Hepatic stellate cell (primary cell): ENCODE data around the gene SCO2.
"Not testable (repeated sequence)": the region's sequence is repeated elsewhere in the genome, so short reads cannot be mapped to it uniquely, and the experiment has no call there.

ENCODE experiments used
- DNase-seq: peaks from one replicate; pipeline ENCODE4 v3.0.0; 2011; ENCODE audit warnings: low spot score

Gene SCO2

DNA sequence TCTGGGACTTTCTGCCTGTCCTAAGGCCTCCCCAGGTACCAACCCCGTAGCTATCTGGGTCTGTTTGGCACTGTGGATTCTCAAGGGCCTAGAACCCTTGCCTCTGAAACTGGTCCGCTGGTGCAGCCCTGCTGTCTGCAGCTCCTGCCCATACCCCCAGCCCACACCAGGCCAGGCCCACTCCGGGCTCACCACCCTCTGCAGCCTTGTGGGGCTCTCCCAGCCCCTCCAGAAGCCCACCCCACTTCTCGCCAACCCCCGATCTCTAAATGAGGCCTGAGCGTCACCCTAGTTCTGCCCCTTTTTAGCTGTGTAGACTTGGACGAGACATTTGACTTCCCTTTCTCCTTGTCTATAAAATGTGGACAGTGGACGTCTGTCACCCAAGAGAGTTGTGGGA, 25.0 kb upstream of the SCO2 start:
- no peak for DNase-seq

DNA sequence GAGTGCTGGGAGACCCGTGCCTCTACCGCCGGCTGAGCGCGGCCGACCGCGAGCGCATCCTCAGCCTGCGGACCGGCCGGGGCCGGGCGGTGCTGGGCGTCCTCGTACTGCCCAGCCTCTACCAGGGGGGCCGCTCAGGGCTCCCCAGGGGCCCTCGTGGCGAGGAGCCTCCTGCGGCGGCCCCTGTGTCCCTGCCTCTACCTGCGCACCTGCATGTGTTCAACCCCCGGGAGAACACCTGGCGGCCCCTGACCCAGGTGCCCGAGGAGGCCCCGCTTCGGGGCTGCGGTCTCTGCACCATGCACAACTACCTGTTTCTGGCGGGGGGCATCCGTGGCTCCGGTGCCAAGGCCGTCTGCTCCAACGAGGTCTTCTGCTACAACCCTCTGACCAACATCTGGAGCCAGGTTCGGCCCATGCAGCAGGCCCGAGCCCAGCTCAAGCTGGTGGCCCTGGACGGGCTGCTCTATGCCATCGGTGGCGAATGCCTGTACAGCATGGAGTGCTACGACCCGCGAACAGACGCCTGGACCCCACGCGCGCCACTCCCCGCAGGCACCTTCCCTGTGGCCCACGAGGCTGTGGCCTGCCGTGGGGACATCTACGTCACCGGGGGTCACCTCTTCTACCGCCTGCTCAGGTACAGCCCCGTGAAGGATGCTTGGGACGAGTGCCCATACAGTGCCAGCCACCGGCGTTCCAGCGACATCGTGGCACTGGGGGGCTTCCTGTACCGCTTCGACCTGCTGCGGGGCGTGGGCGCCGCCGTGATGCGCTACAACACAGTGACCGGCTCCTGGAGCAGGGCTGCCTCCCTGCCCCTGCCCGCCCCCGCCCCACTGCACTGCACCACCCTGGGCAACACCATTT, 23.8 kb upstream of the SCO2 start:
- DNase-seq: no peak

DNA sequence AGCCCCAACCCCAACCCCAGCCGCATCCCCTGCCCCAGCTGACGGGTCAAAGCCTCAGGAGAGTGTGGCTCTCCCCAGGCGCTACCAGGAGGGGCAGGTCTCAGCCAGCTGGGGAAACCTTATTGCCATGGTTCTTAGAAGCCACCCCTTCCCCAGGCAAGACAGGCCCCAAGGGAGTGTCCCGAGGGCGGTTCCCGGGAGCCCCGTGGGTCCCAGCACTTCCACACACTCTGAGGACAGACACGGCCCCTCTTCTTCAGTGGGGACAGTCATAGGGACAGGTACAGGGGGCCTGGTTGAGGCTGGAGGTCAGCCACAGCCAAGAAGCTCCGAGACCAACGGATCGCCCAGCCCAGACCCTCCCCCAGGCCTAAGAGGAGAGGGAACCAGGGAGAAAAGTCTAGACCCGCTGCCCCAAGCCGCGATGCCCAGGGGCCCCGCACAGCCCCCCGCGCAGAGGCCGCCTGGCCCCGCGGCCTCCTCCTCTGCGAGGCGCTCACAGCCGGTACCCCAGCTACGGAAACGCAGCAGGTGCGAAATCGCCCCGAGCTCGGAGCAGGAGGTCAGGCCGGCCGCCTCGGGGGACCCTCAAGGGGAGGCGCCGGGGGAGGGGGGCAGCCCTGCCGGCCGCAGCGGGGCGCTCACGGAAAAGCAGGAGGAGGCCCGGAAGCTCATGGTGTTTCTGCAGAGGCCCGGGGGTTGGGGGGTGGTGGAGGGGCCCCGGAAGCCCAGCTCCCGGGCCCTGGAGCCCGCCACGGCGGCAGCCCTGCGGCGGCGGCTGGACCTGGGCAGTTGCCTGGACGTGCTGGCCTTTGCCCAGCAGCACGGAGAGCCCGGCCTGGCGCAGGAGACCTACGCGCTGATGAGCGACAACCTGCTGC, 22.9 kb upstream of the SCO2 start:
- no peak for DNase-seq

DNA sequence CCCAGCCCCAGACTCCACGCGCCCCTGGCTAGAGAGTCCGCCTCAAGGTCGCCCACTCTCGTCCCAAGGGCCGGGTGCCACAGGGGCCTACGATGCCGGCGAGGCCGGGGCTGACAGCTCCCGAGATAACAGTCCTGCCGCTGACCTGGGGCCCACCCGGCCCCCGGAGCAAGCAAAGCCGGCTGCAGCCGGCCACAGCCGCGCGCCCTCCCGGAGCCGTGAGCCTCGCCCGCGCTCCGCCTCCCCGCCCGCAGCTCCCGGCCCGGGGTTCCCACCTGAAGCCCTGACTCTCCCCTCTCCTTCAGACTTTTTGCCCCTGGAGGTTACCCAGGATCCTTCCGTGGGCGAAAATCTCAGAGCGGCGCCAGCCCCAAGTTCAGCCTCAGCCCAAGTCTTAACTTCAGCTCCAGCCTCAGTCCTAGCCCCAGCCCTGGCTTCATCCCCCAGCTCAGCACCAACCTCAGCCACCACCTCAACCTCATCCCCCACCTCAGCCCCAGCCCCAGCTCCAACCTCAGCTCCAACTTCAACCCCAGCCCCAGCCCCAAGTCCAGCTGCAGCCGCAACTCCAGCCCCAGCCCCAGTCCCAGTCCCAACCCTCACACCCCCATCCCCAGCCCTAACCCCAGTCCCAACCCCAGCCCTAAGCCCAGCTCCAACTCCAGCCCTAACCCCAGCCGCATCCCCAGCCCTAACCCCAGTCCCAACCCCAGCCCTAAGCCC, 22.0 kb upstream of the SCO2 start:
- DNase-seq: no peak

DNA sequence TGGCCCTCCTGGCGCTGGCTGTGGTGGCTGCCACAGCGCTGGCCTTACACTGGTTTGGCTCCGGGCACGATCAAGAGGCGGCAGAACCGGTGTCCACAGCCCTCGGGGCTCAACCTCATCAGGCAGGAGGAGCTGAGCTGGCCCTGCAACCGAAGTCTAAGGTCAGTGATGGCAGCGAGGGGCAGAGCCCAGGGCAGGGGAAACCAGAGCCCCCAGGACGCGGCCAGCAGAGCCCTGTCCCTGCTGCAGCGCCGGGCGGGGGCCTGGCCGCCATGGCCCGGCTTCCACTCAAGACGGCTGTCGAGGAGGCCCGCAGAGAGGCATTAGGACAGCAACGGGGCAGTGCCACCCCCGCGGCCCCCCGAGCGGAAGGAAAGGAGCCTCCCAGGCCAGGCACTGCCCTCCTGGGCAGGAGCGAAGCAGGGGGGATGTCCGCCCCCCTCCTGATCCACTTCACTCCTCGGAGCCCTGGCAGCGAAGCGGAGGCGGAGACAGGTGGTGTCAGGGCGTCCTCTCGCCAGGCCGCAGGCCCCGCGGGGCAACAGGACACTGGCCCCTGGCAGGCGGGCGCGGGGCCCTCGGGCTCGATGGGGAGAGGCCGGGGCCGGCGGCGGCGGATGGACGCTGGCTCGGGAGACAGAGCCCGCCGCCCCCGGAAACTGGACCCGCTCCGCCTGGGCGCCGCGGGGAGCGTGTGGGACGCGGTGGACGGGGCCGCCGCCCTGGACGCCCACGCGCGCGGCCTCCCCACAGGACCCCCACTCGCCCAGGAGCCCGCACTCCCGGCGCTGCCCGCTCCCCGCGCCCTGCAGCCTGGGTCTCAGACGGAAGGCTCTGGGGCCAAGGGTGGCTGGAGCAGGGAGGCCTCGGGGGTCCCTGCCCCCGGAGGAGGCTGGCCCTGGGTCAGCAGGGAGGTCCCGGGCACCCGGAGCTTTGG, 21.2 kb upstream of the SCO2 start:
- DNase-seq: no peak

DNA sequence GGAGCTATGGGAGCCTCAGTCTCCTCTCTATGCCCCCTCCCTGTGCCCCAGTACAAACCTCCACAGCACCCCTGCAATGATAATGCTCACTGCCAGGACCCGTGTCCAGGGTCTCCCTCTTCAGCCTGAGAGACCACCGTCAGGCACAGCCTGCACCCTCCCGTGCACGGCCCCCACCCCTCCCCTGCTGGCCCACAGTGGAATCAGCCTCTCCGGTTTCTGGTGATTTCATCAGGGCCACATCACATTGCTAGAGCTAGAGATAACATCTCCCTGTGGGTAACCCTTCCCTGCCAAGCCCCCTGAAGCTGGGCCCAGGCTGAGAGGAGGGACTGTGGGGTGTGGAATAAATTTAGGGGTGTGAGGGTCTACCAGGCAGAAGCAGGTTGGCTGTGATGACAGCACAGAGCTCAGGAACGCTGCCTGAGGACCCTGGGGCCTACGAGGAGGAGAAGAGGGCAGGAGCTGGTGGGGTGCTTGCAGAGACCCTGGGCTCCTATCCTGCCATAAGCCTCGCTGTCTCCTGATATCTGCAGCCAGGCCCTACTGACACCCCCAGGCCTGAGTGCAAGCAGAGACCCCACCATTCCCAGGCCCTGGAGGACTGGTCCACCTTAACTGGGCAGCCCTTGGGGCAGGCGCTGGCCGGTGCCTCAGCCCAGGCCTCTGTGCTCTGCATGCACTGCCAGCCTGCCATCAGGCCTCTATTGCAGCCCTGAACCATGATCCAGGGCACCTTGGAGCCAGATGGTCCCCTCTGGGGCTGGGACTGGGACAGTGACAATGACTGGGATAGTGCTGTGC, 20.3 kb upstream of the SCO2 start, which contains the start of gene KLHDC7B:
TSS of gene KLHDC7B (plus strand) at position 378 of the 804 bp plus-strand sequence. CDS start at position 723, 345 bp downstream.
- no peak for DNase-seq

DNA sequence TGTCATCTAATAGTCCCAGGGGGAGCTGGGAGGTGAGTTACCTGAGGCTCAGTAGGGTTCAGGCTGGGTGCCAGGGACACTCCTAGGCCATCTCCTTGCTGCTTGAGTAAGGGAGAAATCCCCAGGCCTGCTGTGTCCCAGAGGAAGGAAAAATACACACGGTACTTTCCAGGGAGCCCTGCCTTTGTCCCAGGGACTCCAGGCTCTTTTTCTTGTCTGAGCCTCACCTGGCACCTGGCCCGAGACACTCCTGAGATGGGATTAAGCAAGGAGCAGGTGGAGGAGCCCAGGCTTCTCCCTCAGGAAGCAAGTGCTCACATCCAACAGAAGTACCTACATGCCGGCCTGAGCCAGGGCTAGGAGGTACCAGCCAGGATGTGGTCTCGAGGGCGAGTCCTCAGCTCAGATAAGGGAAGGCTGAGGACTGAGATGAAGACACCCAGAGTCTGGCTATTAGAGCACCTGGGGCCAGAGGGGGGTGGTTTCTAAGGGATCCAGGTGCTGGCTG, 19.4 kb upstream of the SCO2 start:
- DNase-seq: no peak

DNA sequence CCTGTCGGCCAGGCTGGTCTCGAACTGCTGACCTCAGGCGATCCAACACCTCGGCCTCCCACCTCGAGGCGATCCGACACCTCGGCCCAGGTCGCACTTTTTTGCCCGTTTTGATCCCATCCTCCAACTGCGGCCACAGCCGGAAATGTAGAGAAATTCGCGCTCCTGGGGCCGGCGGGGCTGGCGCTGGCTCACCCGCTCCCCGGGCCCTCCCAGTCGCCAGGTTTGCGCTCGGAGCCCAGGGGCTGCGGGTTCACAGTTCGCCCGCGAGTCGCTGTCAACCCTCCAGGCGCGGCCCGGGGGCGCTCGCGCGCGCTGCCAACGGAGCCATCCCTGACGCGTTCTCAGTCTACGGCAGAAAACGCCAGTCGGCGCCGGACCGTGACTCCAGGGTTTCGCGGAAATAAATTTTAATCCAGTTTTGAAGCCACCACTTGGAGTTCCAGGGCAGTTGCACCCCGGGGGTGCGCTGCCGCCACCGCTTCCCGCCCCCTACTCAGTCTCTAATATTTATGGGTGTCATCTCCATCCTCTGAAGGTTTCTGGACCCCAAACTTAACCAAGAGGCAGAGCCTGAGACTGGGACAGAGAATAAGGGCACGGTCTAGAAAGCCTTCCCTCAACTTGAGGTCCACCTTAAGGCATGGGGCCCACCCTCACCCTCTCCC, 18.8 kb upstream of the SCO2 start:
- DNase-seq: peak; percentile 88

DNA sequence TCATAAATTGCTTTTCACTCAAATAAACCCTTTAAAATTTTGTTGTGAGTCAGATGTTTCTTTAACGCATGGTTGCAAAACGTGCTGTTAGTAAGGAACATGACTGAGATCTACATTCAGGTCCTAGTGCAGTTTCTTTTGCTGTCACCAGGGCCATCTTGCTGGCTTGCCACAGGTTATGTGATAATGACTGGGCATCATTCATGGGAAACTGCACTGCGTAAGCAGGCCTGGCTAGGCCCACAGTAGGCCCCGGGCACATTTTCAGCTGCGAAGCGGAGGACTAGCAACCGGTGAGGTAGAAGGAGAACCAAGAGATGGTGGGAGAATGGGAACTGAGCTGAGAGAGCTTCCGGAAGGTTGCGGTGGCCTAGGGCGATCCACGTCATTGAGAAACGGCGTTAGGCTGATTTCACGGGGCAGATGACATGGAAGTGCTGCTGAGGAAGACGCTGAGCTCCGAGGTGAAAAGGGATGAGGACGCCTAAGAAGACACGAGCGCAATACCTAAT, 17.1 kb upstream of the SCO2 start:
- no peak for DNase-seq

DNA sequence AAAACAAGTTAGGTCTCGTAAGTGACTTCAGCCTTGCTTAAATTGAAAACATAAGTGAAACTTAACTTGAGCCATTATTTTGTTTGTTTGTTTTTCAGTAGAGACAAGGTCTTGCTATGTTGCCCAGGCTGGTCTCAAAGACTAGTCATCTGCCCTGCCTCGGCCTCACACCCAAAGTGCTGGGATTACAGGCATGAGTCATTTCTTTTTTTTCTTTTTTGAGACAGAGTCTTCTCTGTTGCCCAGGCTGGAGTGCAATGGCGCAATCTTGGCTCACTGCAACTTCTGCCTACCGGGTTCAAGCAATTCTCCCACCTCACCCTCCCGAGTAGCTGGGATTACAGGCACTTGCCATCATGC, 16.2 kb upstream of the SCO2 start:
- not testable (repeated sequence) for DNase-seq

DNA sequence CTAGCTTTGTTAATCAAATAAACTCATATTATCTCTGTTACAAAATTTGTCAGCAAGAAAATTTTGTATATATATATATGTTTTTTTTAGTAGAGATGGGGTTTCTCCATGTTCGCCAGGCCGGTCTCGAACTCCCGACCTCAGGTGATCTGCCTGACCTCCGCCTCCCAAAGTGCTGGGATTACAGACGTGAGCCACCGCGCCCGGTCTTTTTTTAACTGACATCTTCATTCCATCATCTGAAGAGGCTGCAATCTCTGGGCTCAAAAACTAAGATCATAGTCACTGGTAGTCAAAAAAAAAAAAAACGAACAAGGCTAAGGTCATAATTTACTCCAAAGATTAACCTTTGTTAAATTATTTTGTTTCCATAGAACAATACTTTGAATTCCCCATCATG, 15.0 kb upstream of the SCO2 start:
- no peak for DNase-seq

DNA sequence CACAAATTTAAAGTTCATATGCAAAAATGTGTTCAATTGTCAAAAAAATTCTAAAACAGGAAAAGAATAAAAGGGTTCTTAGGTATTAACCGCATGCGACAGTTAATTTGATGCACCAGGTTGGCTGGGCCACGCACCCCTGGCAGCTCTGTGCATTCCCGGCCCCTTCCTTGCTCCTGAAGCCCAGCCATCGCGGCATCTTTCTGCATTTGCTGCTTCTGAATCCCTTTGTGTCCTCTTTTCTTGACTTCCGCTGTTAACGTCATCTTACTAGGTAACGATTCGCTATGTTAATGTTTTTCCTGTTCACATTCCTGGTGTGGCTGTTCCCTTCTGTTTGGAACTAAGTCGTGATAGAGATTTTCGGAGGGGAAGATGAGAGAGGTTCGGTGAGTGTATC, 12.4 kb upstream of the SCO2 start:
- DNase-seq: no peak

DNA sequence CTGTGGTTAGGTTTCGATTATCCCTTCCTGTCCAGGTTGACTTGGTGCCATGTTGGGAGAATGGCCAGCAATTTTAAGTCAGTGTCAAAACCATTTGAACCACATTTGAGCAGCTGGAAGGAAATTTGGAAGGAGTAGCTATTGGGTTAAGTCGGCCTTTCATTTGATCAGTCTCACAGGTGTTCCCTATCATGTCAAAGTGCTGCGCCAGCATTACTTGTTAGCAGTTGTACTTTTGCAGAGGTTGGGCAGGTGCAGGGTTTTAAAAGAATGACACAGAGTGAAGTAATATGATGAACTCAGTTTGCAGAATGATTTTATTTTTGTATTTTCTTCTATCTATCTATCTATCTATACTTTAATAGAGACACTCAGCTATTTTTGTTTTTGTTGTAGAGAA, 10.8 kb upstream of the SCO2 start:
- DNase-seq: no peak

DNA sequence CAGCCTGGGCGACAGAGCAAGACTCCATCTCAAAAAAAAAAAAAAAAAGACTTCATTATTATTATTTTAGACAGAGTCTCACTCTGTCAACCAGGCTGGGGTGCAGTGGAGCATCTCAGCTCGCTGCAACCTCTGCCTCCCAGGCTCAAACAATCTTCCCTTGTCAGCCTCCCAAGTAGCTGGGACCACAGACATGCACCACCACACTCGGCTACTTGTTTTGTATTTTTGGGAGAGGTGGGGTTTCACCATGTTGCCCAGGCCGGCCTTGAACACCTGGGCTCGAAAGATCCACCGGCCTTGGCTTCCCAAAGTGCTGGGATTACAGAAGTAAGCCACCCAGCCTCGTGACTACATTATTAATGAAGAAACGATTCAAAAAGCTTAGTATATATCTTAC, 9.7 kb upstream of the SCO2 start:
- no peak for DNase-seq

DNA sequence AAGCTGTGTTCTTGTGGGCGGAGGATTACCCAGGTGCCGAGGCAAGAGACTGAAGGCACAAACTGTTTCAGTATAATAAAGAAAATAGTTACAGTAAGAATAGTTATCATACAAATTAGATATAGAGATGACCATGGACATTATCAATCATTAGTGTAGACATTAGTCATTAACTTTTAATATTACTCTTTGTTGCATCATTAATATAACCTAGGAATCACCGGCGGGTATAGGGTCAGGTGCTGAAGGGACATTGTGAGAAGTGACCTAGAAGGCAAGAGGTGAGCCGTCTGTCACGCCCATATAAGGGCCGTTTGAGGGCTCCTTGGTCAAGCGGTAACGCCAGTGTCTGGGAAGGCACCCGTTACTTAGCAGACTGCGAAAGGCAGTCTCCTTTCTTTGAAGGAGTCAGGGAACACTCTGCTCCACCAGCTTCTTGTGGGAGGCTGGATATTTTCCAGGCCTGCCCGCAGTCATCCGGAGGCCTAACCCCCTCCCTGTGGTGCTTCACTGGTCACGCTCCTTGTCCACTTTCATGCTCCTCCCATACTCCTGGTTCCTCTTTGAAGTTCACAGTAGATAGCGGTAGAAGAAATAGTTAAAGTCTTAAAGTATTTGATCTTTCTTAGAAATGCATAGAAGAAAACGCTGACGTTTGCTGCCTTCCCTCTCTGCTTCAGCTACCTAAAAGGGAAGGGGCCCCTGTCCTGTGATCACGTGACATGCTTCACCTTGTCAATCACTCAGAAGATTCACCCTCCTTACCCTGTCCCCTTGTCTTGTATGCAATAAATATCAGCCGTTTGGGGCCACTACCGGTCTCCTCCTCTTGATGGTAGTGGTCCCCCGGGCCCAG, 8.7 kb upstream of the SCO2 start:
- DNase-seq: not testable (repeated sequence)

DNA sequence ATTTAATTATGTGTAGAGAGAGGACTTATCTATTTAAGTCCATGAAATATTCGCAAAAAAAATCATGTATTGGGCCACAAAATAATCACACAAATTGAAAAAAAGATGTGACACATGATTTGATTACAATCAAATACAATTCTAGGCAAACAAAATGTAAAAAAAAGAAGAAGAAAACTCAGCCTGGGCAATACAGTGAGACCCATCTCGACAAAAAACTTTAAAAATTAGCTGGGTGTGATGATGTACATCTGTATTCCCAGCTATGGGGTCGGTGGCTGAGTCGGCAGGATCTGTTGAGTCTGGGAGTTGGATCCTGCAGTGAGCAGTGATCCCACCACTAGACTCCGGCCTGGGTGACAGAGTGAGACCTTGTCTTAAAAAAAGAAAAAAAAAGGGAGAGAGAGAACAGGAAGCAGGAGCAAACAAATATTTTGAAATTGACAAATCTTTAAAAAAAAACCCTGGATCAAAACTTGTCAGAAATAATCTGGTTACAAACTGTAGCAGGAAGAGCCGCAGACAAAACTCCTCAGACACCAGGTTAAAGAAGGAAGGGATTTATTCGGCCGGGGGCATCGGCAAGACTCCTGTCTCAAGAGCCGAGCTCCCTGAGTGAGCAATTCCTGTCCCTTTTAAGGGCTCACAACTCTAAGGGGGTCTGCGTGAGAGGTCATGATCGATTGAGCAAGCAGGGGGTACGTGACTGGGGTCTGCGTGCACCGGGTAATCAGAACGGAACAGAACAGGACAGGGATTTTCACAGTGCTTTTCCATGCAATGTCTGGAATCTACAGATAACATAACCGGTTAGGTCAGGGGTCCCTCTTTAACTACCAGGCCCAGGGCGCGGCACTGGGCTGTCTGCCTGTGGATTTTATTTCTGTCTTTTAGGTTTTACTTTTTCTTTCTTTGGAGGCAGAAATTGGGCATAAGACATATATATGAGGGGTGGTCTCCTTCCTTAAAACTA, 7.7 kb upstream of the SCO2 start:
- no peak for DNase-seq

DNA sequence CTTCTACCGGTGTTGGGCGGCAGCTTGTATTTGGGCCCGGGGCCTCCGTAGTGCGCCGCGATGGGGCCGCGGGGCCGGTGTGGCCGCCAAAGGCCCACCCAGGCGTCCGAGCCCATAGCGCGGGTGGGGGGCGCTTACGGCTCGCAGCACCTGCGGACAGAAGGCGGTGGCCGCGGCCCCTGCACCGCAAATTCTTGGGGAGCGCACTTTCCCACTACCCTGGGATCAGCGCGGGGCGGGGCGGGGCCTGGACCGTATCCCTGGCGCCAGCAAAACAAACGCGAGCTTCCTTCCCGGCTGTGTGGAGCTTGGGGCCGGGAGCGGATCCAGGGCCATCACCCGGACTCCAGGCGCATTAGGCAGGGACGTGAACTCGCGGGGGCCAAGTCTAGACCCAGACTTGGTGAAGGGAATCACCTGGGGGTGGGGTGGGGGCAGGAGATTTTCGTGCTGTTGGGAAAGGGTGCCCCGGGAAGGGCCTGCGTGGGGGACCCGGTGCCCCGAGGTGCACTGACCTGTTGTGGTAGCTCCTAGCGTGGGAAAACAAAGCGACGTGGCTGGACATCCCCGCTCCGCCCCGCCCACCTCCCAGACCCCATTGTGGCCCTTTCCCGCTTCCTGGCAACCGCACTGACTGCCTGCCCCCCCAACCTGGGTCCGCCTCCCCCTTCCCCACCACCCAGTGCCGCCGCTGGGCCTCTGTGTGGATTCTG, 6.7 kb upstream of the SCO2 start:
- peak; percentile 88 for DNase-seq
